ENCODE data around the gene CST3.
"Not testable (repeated sequence)": the region's sequence is repeated elsewhere in the genome, so short reads cannot be mapped to it uniquely, and the experiment has no call there.

The CST3 gene

DNA sequence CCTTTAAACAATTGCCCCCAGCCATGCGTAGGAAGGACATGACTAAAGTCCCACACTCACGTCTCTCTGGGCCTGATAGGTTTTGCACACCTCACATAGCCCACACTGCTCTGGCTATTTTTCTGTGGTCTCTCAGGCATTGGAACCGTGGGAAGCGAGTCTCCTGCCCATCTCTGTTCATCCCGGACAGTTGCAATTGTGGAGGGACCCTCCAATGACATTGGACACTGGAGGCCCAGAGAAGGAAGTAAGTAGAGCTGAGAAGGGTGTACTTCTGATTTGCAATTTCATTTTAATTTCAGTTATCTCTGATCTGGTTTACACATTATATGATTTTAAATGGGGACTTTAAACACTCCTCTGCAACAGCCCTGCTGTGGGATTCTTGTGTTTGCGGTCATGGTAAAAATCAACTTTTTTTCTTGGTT is 23.3 kb upstream of the CST3 start:
- DNase-seq = no peak

DNA sequence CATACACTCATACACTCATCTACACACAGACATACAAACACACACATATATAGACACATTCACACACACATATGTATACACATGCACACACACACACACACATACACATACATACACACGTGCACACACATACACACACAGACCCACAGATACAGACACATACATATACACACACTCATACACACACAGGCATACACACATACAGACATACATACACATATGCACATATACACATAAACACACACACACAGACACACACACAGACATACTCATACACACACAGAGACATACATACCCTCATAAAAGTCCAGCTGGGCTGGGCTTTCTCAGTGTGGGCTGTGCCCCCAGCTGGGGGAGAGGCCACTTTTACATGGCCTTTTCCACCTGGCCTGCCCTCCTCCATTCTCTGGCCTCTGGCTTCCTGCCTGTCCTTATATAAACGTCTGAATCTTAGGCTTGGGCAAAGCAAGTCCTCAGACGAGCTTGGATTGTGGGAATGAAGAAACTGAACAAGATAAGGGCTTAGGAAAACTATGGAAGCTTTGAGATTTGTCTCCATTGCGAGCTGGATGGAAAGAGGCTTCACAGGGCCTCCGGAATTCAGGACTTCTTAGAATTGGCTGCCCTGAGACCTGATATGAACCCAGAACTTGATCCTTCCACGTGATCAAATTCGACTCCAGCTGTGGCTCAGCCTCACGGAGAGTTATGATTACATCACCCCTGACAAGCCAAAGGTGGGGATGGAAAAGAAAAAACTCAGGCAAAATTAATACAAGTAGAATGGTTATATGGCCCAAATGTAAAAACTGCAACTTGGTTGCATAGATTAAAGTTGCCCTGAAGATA is 22.5 kb upstream of the CST3 start:
- no peak for DNase-seq

DNA sequence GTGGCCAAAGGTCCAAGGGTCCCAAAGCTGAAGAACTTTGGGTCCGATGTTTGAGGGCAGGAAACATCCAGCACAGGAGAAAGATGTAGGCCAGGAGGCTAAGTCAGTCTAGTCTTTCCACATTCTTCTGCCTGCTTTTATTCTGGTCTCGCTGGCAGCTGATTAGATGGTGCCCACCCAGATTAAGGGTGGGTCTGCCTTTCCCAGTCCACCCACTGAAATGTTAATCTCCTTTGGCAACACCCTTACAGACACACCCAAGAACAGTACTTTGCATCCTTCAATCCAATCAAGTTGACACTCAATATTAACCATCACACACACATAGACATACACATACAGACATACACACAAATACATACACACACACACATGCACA is 21.8 kb upstream of the CST3 start:
- DNase-seq = not testable (repeated sequence)

DNA sequence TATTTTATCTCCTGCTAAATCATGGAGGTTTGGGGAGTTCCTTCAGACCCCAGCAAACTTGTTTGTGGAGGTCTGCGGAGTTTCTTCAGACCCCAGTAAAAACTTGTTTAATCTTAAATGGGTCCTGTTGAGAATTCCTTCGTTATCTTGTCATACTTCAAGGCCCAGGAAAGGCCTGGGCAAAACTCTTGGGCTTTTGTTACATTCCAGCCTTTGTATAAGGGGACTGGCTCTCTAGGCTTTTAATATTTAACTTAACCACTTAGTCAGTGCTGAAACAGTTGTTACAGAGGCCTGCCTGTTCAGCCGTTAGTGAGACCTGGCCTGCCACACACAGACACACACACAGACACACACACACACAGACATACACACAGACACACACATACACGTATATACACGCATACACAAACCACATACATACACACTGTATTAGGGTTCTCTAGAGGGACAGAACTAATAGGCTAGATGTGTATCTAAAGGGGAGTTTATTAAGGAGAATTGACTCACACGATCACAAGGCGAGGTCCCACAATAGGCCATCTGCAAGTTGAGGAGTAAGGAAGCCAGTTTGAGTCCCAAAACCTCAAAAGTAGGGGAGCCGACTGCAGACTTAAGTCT is 21.3 kb upstream of the CST3 start:
- no peak for DNase-seq

DNA sequence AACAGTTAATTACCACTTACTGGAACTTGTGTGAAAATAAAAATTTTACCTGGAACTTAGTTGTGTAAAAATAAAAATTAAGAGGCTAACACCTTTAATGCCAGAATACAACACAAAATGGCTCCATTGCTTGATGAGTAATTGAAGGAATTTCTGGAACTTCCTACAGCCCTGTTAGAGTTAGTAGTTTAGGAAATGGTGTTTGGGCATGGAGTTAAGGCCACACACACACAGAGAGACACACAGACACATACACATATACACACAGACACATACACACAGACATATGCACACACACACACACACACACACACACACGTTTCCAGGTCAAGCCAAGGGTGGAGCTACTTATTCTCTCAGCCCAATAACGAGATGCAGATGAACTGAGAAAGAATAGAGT is 20.6 kb upstream of the CST3 start:
- DNase-seq = no peak

DNA sequence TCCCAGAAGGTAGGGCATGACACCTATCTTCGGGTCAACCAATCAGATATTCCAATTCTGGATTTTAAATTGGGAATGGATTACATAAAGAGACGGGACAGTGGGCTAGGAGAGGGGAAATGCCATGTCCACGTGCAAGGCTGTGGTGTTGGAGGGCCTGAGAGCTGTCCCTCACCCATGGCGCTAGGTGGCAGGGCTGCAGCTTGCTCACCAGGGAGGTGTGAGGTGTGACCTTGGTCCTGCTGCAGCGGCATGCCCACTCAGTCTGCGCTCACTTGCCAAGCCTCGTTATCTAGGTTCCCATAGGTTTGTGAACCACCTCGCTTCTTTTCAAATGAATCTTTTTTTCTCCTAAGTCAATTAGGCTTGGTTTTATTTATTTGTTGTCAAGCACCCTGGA is 19.4 kb upstream of the CST3 start:
- DNase-seq = no peak

DNA sequence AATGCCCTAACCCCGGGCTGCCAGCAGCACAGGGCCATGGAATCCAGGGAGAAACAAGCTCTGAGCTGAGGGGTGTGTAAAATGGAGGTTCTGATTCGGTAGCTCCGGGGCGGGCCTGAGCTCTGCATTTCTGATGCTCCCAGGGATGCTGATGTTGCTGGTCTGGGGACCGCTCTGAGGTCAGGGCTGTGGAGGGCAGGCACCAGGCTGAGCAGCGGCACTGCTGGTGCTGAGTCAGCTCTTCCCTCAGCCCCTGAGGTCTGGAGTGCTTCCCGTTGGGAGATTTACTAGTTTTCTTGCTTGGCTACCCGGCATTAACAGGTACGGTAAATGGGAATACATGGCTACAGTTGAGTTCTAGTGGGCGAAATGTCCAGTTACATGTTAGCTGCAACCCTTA is 18.6 kb upstream of the CST3 start:
- DNase-seq = no peak

DNA sequence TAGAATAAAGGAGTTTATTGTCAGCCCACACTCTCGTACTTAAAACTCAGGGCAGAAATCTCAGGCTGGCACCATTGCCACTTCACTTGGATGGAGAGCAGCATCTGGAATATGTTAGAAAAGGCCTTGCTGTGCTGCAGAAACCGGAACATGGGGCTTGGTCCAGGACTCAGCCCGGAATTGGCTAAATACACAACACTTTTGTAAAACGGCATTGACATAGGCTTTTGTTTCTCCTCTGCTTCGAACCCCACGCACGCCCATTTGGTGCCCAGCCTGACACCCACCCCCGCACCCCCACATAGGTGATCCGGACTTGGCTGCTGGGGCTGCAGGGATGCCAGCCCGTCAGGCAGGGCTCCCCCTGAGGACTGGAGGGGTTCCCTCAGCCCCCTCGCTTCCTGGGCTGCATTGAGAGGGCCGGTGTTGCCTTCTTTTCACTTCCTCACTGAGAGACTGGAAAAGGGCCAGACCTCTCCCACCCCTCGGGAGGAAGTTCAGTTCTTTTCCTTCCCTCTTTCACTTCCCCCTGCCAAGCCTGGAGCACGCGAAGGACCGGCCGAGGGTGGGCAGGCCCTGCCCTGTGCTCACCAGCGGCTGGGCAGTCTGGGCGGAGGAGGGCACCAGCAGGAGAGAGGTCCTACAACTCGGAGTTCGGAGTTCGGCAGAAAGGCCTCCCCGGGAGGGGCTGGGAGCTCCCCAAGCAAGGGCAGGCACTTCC is 17.9 kb upstream of the CST3 start:
- DNase-seq = peak; percentile 16 to 35

DNA sequence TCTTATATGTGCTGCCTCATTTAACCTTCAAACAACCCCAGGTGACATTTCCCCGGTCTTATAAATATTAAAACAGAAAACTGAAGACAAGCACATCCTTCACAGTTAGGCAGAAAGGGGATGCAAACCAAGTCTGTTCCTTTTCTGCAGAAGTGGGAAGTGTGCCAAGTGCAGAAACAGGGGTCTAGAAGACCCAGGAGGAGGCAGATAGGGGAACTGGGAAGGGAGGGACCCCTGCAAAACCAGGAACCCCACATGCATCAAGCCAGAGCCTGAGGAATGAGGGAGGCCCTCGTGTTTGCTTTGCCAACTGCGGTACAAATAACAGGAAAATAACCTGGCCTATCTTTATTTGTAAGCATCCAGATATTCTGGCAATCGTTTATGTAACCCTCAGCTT is 17.0 kb upstream of the CST3 start:
- DNase-seq = no peak

DNA sequence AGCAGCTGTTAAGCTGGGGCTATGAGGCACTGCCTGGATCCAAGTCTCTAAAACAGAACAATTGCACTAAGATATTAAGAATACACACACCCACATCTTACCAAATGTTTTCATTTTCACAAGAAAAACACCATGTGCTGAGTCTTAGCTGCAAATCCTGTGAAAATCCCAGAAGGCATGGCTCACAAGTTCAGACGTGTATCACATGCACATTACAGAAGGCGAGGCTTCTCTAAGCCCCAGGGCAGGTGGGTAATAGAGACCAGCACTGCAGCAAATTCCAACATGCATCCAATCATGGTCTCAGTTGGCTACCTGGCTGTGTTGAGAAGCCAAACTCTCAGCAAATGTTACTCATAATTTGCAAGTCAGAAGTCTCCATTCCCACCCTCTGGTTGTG is 16.2 kb upstream of the CST3 start:
- no peak for DNase-seq

DNA sequence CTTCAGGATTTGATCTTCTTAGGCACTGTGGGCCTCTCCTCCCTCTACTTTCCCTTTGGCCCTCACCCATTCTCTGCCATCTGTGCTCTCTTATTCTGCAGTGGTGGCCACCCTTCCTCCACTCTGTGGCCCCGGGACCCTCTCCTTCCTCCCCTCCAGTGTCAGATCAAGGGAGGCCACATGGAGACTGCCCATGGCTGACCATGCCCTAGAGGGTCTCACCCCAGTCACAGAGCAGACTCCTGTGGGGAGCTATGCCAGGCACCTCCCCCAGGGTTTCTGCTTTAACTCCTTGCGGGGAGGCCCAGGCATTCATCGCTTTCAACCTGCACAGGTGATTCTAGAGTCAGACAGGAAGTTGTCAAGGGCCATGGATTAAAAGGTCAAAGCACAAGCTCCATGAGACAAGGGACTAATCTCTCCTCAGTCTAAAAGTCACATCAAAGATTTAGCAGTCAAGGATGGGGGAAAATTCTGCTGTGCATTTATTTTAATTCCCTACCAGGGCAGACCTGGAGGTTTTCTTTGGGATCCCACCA is 15.7 kb upstream of the CST3 start:
- DNase-seq = no peak

DNA sequence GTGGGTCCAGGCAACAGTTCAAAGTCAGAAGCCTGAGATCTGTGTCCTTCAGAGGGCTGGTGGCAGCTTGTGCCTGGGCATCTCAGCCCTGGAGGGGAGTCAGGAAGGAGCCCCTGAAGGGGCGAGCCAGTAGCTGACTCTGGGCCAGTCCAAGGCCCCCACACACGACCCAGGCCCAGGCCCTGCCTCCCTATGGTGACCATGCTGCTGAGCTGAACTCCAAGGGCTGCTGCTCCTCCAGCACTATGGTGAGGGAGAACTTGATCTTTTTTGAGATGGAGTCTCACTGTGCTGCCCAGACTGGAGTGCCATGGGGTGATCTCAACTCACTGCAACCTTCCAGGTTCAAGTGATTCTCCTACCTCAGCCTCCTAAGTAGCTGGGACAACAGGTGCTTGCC is 15.2 kb upstream of the CST3 start:
- no peak for DNase-seq

DNA sequence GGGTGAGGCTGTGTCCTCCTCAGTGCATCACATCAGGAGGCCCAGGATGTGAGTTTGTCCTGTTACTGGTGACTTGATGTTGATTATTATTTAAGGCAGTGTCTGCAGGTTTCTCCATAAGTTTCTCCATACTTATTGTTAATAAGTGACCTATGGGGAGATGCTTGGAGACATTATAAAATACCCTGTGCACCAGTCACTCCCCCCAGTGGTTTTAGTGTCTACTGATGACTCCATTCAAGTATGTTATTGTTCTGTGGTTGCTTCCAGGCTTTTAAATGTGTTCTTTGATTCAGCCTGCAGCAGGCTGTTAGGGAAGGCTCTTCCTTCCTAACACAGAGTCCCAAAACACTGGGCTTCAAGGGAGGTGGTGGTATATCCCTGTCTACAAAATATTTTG is 14.6 kb upstream of the CST3 start:
- no peak for DNase-seq

DNA sequence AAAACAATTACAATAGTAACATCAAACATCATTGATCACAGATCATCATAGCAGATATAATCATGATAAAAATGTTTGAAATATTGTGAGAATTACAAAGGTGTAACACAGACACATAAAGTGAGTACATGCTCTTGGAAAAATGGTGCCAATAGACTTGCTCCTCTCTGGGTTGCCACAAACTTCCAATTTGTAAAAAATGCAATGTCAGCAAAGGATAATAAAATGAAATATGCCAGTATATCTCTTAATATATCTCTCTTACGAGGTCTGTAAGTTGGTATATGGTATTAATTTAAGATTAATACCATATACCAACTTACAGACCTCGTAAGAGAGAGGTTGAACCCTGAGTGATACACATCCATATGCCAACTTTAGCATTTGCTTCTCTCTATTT is 13.4 kb upstream of the CST3 start:
- DNase-seq = no peak

DNA sequence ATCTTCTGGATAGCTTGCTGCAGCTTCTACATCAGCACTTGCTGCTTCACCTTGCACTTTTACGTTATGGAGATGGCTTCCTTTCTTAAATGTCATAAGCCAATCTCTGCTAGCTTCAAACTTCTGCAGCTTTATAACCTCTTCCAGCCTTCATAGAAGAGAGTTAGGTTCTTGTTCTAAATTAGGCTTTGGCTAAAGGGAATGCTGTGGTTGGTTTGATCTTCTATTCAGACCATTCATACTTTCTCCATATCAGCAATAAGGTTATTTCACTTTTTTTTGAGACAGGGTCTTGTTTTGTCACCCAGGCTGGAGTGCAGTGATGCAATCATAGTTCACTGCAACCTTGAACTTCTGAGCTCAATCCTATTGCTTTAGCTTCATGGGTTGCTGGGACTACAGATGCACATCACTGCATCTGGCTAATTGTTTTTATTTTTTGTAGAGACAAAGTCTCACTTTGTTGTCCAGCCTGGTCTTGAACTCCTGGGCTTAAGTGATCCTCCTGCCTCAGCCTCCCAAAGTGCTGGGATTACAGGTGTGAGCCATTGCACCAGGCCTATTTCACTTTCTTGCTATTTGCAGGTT is 12.2 kb upstream of the CST3 start:
- no peak for DNase-seq

DNA sequence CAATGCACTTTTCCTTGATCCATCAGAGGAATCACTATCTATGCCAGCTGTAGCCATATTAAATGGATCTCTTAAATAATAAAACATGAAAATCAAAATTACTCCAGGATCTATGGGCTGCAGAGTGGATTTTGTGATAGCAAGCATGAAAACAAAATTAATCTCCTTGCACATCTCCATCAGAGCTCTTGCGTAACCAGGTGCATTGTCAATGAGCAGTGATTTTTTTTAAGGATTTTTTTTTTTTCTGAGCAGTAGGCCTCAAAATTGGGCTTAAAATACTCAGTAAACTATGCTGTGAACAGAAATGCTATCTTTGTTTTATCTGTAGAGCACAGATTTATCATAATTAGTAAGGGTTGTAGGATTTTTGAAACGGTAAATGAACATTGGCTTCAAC is 11.5 kb upstream of the CST3 start:
- DNase-seq = no peak

DNA sequence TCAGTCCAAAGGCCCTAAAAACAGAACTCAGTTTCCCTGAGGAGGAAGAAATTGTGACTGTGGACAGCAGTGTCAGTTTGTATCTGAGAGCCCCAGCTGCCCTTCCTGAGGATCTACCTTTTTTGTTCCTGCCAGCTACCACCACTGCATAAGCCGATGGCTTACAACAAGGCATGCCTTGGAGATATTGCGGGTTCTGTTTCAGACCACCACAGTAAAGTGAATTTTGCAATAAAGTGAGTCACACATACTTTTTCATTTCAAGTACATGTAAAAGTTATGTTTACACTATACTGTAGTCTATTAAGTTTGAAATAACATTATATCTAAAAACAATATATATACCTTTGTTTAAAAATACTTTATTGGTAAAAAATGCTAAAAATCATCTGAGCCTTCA is 9.6 kb upstream of the CST3 start:
- no peak for DNase-seq

DNA sequence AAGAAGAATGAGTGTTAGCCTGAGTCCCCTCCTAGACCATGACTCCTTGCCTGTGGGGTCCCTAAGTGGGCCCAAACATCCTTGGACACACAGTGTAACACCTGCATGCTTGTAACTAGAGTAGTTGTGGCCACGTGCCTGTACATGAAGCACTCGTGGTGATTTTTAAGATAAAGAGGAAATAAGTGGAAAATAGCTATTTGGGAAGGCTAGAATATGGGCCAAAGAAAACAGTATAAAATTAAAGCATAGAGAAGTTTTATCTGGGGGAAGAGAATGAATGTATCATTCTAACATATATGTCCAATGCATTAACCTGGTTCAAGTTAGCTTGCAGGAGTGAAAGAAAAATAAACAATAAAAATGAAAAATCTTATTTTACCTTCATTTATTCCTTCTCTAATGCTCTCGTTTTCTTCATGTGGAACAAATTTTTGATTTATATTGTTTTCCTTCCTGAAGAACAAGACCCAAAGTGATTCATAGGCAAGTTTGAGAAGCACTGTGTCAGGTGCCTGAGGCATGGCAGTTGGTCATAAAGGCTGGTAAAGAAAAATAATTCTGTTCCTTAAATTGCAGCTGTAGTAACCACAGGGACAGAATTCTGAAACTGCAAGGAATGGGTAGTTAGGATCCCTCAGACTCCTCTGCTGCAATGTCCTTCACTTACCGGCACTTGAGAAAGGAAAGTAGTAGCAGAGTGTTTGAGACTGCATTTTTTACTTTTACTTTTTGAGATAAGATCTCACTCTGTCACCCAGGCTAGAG is 8.5 kb upstream of the CST3 start:
- no peak for DNase-seq

DNA sequence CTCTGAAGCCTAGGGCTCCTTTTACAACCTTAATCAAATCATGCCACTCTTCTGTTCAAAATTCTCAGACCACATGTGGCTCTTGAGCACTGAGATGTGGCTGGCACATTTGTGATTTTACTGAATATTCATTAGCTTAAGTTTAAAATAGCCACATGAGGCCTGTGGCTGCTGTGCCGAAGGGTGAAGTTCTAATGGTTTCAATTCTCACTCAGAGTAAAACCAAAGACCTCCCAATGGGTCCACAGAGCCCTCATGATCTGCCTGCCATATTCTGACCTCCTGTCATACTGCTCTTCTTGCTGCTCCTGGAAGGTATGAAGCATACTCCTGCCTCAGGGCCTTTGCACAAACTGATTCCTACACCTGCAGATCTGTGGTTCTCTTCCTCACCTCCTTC is 7.8 kb upstream of the CST3 start:
- no peak for DNase-seq

DNA sequence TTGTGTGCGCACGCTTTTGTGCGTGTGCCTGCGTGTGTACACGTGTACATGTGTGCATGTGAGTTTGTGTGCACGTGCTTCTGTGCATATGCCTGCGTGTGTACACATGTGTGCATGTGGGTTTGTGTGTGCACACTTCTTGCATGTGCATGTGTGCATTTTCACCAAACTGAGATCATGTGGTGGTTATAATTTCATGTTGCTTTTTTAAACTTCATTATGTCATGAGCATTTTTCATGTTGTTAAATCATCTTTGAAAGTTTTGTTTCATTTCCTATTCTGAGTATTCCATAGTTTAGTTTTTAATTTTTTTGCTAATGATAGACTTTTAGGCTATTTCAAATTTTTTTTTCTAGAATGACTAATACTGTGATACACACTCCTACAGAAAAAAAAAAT is 6.4 kb upstream of the CST3 start:
- DNase-seq = no peak

DNA sequence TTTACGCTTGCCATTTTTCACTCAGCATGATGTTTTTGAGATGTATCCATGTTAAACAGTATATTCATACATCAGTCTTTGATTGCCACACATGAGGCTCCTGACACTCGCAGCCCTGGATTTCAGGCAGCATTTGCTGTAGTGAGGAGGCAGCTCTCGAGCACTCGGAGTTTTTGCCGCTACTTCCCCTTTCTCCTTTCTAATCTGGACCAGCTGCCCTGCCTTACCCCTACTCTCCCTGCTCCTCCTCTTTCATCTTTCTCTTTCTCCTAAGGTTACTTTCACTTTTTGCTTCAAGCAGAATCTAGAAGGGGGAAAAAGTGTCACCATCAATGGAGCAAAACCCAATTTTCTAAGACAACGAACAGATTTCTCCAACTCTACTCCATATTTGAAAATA is 5.9 kb upstream of the CST3 start:
- no peak for DNase-seq

DNA sequence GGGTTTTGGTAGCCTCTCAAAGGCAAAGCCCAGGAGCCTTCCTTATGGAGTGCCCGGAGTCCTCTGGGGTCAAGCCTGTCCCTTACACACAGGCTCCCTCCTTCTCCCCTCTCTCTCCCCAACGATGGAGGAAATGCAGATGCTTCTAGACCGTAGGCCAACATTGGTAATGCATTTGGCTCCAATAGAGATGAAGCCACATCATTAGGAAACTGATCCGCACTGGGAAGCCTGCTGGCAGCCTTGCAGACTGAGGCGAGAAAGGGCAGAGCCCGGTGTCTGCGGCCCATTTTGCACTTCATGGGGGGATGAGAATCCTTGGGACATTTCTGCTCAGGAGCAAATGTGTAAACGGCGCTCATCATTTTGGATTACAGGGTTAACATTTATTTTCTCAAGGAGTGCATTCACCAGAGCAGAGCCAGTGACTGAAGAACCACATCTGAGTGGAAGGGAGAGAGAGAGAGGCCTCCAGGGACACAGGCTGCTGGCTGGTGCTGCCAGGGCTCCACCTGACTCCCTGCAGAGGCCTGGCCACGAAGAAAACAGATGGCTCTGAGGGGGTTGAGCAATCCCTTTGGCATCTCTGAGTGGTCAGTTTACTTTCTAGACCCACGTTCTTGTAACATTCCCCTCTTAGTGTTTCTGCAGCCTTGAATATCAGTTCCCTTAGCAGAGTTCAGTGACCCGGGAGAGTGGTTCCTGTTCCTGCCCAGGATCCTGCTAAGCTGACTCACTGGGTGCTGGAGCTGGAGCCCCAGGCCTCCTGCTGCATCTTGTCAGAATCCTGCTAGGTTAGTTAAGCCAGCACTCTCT is 4.4 kb upstream of the CST3 start:
- no peak for DNase-seq
